ENCODE results near the gene HPSE2. TPM values are rescaled to one million over a fixed set of nuclear protein-coding genes. Genes with fewer than 3 reads are reported as not detected.

HPSE2 gene
- polyA plus RNA-seq, 1 of the 3 experiments (the other 2 are of a cell fraction), result not detected

DNA sequence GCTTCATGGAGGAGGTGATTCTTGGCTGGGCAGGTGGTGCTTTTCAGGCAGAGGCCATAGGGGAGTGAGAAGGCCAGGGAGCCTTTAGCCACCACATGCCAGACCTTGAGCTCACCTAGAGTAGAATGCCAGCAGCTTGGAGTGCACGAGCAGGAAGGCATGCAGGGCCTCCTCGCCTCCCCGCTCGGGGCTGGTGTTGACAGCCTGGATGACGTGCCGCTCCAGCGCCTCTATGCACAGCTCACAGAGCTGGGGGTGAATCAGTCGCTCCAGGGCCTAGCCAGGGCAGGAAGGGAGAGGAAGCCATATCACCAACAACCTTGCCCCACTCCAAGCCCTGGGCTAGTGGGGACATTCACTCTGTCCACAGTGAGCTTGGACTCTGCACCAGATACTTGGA lies 804.6 kb downstream of the HPSE2 start:
- H3K4me3 ChIP-seq (ENCODE audit: low read depth in 2 of 2, low read length in 1 of 2), result no peak overlapping the region
- no CpG with 5 or more reads among the region's 8 CpGs for WGBS (ENCODE audit: low lambda C conversion rate)
- CTCF ChIA-PET, result no interaction called here

DNA sequence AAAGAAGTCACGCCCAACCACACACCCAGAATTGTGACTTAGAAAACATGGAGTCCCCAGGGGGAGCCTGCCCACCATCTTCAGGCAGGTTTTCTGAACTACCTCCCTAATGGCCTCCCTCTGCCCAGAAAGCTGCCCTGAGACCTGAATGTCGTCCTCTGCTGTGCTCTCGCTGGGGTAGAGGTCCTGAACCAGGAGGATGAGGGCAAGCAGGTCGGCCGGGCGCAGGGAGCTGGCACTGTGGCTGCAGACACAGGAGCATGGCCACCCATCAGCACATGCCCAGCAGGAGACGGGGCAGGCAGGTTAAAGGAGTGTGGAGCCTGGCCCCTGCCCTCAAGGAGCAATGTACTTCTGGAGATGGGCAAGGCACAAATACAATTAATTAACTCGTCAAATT lies 805.2 kb downstream of the HPSE2 start:
- peaks cover 4% of the 10 kb centered on the region; the same call in 1 of the 2 replicates for H3K9me3 ChIP-seq
- no peak for DNase-seq
- H4K20me1 ChIP-seq (ENCODE audit: insufficient read depth), result no peaks in the 10 kb centered on the region
- H3K9ac ChIP-seq, result no peak overlapping the region
- H2AFZ ChIP-seq (ENCODE audit: low read depth), result no peak overlapping the region
- WGBS (ENCODE audit: low lambda C conversion rate), result 100% methylated on average over 3 of the region's 8 CpGs
- CTCF ChIA-PET, result no interaction called here
- H3K79me2 ChIP-seq (ENCODE audit: insufficient read depth), result no peaks in the 10 kb centered on the region
- H3K4me3 ChIP-seq (ENCODE audit: low read depth in 2 of 2, low read length in 1 of 2), result no peak overlapping the region
- H3K9me2 ChIP-seq, result no peaks in the 10 kb centered on the region
- no peaks in the 10 kb centered on the region for H3K27me3 ChIP-seq (ENCODE audit: insufficient read depth)
- no peaks in the 10 kb centered on the region for H3K4me1 ChIP-seq (ENCODE audit: control insufficient read depth in 1 of 2, insufficient read depth in 2 of 2, low read depth in 1 of 2, low read length in 1 of 2)
- H3F3A ChIP-seq (replicated peaks; ENCODE audit: insufficient read depth), result no peaks in the 10 kb centered on the region
- no peak overlapping the region for H3K27ac ChIP-seq (ENCODE audit: low read depth in 2 of 2, low read length in 1 of 2)
- H3K36me3 ChIP-seq (replicated peaks in 1 of 2; ENCODE audit: control insufficient read depth in 1 of 2, insufficient read depth in 2 of 2, low read length in 1 of 2), result peaks cover 33 to 48% of the 10 kb centered on the region in 2 experiments
- no peak for TF ChIP-seq GATA2 (CRISPR knock-in tag; IDR thresholded peaks at IDR 0.05)
- TF ChIP-seq YY1 (IDR thresholded peaks at IDR 0.05; ENCODE audit: low read depth), result no peak
- TF ChIP-seq FOXM1 (IDR thresholded peaks at IDR 0.05; ENCODE audit: low read depth), result no peak
- TF ChIP-seq GABPA (IDR thresholded peaks at IDR 0.05; ENCODE audit: low read depth), result no peak
- TF ChIP-seq SIN3A (IDR thresholded peaks at IDR 0.05; ENCODE audit: borderline replicate concordance, low read depth, low read length), result no peak
- TF ChIP-seq RAD21 (IDR thresholded peaks at IDR 0.05; ENCODE audit: low read length), result no peak
- TF ChIP-seq, protein P1, sequence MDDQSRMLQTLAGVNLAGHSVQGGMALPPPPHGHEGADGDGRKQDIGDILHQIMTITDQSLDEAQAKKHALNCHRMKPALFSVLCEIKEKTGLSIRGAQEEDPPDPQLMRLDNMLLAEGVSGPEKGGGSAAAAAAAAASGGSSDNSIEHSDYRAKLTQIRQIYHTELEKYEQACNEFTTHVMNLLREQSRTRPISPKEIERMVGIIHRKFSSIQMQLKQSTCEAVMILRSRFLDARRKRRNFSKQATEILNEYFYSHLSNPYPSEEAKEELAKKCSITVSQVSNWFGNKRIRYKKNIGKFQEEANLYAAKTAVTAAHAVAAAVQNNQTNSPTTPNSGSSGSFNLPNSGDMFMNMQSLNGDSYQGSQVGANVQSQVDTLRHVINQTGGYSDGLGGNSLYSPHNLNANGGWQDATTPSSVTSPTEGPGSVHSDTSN (IDR thresholded peaks at IDR 0.05), result no peak
- no peak for TF ChIP-seq NFIC (IDR thresholded peaks at IDR 0.05; ENCODE audit: borderline replicate concordance)
- TF ChIP-seq USF1 (IDR thresholded peaks at IDR 0.05; ENCODE audit: borderline replicate concordance, low read depth), result no peak
- no peak for TF ChIP-seq TAF1 (IDR thresholded peaks at IDR 0.05; ENCODE audit: borderline replicate concordance, low read depth, low read length)
- TF ChIP-seq NRF1 (IDR thresholded peaks at IDR 0.05; ENCODE audit: low read depth, low read length), result no peak
- TF ChIP-seq ELF1 (IDR thresholded peaks at IDR 0.05), result no peak
- no peak for TF ChIP-seq POLR2AphosphoS5 (IDR thresholded peaks at IDR 0.05; ENCODE audit: low read depth, low read length)
- TF ChIP-seq RXRA (IDR thresholded peaks at IDR 0.05; ENCODE audit: borderline replicate concordance, low read depth), result no peak
- TF ChIP-seq TCF12 (IDR thresholded peaks at IDR 0.05), result no peak
- no peak for TF ChIP-seq MAX (IDR thresholded peaks at IDR 0.05; ENCODE audit: low read depth)
- TF ChIP-seq IRF3 (IDR thresholded peaks at IDR 0.05; ENCODE audit: low read depth, low read length), result no peak
- TF ChIP-seq RCOR1 (IDR thresholded peaks at IDR 0.05; ENCODE audit: low read length), result no peak
- POLR2A ChIA-PET, result no interaction called here
- H3K4me2 ChIP-seq, result no peak overlapping the region

More for the DNA sequence above, 804.6 kb downstream of the HPSE2 start:
- no peaks in the 10 kb centered on the region for H3K27me3 ChIP-seq (ENCODE audit: insufficient read depth)
- H4K20me1 ChIP-seq (ENCODE audit: insufficient read depth), result no peaks in the 10 kb centered on the region
- no peak overlapping the region for H3K4me2 ChIP-seq
- no peaks in the 10 kb centered on the region for H3K4me1 ChIP-seq (ENCODE audit: control insufficient read depth in 1 of 2, insufficient read depth in 2 of 2, low read depth in 1 of 2, low read length in 1 of 2)
- H3K9ac ChIP-seq, result no peak overlapping the region
- no peak for DNase-seq
- no peaks in the 10 kb centered on the region for H3K79me2 ChIP-seq (ENCODE audit: insufficient read depth)
- H3K9me2 ChIP-seq, result no peaks in the 10 kb centered on the region
- POLR2A ChIA-PET, result no interaction called here
- no peak for TF ChIP-seq RCOR1 (IDR thresholded peaks at IDR 0.05; ENCODE audit: low read length)
- peaks cover 37 to 53% of the 10 kb centered on the region in 2 experiments for H3K36me3 ChIP-seq (replicated peaks in 1 of 2; ENCODE audit: control insufficient read depth in 1 of 2, insufficient read depth in 2 of 2, low read length in 1 of 2)
- H3K9me3 ChIP-seq, result peaks cover 4% of the 10 kb centered on the region; the same call in 1 of the 2 replicates
- no peaks in the 10 kb centered on the region for H3F3A ChIP-seq (replicated peaks; ENCODE audit: insufficient read depth)
- no peak overlapping the region for H2AFZ ChIP-seq (ENCODE audit: low read depth)
- H3K27ac ChIP-seq (ENCODE audit: low read depth in 2 of 2, low read length in 1 of 2), result no peak overlapping the region

Measured in SK-N-SH (cell line).